OCI-LY7 (cell line): ENCODE measurements around the gene DHX9.

Experiments used
- CTCF ChIP-seq: fragments of 200-600 bp; sonication (generic); conservative IDR thresholded peaks from 2 replicates; pipeline ENCODE4 v1.5.1; 2014; ENCODE audit warnings: mild to moderate bottlenecking, antibody characterized with exemption, low read length, moderate library complexity, mixed read lengths
- EZH2phosphoT487 ChIP-seq: fragments of 200-600 bp; sonication (generic); IDR thresholded peaks from 2 replicates; pipeline ENCODE4 v1.6.1; 2018; ENCODE audit warnings: low read depth, borderline replicate concordance, mild to moderate bottlenecking, mixed run types, antibody characterized with exemption, low read length, moderate library complexity, mixed read lengths

- TF ChIP-seq CTCF: peak; percentile 55
- no peak for TF ChIP-seq EZH2phosphoT487
Measured at GRCh38 chr1:182839209-182840066, at the start of gene DHX9.
